Activated gamma-delta T cell treated with Interleukin-2 at 50 U/mL for 16 hours (primary cell): Measurements from ENCODE around the gene TRAF3IP1.
A peak's percentile ranks its signal among the peaks of the same experiment; 100 is the strongest.
"Not testable (repeated sequence)": the region's sequence is repeated elsewhere in the genome, so short reads cannot be mapped to it uniquely, and the experiment has no call there.

Source experiments
- DNase-seq: peaks from one replicate; pipeline ENCODE4 v3.0.0-alpha.2; 2020

Gene TRAF3IP1, protein sequence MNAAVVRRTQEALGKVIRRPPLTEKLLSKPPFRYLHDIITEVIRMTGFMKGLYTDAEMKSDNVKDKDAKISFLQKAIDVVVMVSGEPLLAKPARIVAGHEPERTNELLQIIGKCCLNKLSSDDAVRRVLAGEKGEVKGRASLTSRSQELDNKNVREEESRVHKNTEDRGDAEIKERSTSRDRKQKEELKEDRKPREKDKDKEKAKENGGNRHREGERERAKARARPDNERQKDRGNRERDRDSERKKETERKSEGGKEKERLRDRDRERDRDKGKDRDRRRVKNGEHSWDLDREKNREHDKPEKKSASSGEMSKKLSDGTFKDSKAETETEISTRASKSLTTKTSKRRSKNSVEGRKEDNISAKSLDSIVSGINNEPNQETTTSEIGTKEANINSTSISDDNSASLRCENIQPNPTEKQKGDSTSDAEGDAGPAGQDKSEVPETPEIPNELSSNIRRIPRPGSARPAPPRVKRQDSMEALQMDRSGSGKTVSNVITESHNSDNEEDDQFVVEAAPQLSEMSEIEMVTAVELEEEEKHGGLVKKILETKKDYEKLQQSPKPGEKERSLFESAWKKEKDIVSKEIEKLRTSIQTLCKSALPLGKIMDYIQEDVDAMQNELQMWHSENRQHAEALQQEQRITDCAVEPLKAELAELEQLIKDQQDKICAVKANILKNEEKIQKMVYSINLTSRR

DNA sequence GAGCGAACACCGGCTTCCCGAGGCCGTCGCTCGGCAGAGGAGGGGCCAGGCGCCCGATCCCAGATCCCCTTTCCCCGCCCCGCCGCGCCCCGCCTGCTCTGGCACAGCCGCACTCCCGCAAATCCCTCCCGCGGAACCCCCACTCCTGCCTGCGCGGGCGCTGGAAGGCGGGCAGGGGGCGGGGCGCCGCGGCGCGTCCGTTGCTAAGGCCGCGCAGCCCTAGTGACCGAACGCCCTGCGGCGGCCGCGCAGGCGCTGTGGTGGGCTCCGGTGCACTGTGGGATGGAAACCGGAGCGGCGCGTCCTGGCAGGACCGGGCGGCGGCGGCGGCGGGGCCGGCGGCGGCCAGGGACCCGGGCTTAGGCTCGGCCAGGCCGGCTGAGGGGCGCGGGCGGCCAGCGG lies at the start of gene TRAF3IP1:
Gene TRAF3IP1 (plus strand): TSS at position 273 of the 402 bp plus-strand sequence. CDS start 145 bp downstream, outside the sequence.
- DNase-seq: peak; percentile 81

DNA sequence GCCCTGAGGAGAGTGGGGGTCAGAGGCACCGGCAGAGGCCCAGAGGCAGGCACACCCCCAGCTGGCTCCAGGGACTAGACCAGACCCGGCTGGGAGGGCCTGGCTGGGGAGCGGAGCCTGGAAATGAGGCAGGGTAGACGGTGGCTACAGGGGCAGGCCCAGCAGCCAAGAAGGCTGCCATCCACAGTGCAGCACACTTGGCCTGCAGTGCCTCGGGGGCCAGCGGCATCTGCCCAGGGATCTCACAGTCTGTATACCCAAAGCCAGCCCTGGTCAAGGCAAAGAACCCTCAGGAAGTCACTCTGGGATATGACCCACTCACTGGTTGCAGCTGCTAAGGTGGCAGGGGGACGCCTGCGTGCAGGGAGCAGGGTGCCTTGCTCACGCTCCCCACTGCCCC lies 49.7 kb upstream of the TRAF3IP1 start:
- DNase-seq: no peak

DNA sequence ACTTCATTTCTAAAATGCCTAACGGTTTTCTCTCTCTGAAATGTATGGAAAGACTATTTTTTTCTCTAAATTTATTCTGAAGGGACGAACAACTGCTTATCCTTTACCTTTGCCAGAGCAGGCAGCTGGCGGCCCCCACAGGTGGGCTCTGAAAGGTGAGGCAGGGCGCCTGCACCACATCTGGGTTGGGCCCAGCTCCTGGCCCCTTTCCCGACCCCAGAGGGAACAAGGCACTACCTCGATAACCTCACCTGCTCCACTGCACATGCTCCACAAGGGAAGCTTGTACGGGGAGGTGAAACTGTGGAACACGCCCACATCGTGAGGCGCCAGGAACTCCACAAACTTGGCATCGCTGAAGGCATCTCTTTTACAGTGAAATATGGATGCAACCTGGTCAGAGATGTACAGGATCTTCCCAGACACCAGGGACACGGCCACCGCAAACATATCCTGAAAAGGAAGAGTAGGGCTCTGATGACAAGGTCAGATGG lies 49.2 kb upstream of the TRAF3IP1 start:
- no peak for DNase-seq

DNA sequence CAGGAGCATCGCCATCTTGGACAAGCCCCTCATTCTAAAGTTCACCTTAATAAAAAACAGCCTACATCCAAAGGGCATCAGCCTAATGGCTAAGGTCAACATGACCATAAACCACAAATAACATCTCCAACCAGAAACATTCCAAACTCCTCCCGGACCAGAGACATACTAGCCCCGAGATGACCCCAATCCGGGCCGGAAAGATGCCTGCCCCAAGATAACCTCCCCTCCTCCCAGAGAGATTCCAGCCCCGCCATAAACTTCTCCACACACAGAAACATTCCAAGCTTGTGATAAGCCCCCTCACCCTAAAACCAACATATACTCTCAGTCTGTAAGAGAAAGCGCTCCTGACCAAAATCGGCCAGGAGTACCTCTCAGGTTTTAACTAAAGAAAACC lies 48.6 kb upstream of the TRAF3IP1 start:
- DNase-seq: not testable (repeated sequence)

DNA sequence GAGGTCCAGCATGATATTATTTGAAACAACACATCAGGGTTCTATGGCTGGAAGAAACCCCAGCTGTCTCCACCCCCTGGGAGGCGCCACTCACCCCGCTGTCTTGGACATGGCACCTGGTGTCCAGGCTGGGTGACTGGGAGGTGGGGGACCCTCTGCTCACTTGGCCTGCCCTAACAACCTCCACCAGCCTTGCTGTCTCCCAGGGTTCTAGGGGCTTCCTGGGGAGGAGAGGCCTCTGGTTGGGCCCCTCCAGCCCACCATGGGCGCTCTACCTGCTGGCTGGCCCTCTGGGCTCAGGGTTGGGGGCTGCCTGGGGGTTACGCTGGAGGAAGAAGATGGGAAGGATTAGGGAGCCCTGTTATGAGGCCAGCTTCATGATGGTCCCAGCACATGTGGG lies 48.2 kb upstream of the TRAF3IP1 start:
- DNase-seq: no peak

DNA sequence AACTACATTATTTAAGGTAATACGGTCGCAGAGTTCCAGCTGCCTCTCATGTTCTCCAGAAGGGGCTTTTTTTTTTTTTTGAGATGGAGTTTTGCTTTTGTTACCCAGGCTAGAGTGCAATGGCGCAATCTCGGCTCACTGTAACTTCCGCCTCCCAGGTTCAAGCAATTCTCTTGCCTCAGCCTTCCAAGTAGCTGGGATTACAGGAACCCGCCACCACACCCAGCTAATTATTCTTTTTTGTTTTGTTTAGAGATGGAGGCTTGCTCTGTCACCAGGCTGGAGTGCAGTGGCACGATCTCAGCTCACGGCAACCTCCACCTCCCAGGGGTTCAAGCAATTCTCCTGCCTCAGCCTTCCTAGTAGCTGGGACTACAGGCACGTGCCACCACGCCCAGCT lies 46.9 kb upstream of the TRAF3IP1 start:
- DNase-seq: not testable (repeated sequence)

DNA sequence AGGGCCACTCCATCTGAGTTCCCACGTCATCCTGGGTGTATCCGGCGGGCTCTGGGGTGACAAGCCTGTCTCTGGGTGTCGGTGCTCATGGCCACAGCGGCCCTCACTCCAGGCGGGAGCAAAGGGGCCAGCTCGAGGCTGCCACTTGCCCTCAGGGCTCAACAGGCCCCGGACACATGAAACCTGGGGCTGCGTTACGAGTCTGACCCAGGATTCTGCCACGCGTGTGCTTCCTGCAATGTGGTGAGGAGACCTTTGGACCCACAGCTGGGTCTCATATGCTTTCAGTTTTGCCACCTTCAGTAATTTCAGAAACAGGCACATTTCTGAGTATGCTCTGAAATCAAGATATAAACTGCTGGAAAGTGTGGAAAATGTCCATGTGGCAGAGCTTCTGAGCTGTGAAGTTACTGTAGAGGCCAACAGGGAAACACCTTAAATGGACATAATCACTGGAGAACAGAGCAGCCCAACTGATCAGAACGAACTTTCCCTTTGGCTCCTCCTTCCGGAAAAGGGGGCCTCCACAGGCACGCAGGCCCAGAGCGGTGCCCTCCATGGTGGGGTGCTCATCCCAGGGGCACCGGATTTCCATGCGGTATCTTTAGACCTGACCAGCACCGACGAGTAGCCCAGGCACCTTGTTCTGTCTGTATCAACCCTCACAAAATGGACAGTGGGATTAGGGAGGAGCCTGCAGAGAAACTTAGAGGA lies 46.0 kb upstream of the TRAF3IP1 start:
- DNase-seq: no peak

DNA sequence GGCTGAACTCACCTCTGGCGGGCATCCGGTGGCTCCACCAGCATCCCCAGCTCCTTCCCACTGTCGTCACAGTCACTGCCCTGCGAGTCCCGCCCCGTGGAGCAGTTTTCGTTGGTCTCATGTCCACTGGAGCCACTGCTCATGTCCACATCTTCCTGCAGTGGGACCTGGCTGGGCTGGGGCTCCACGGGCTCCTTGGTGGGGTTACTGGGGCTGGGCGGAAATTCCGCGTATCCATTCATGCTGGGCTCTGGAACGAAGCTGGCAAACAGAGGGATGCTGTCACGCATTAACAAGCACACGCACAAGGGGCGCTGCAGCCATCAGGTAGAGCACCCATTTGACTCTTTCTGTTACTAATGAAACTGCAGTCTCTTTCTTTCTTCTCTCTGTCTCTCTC lies 42.6 kb upstream of the TRAF3IP1 start:
- DNase-seq: no peak

DNA sequence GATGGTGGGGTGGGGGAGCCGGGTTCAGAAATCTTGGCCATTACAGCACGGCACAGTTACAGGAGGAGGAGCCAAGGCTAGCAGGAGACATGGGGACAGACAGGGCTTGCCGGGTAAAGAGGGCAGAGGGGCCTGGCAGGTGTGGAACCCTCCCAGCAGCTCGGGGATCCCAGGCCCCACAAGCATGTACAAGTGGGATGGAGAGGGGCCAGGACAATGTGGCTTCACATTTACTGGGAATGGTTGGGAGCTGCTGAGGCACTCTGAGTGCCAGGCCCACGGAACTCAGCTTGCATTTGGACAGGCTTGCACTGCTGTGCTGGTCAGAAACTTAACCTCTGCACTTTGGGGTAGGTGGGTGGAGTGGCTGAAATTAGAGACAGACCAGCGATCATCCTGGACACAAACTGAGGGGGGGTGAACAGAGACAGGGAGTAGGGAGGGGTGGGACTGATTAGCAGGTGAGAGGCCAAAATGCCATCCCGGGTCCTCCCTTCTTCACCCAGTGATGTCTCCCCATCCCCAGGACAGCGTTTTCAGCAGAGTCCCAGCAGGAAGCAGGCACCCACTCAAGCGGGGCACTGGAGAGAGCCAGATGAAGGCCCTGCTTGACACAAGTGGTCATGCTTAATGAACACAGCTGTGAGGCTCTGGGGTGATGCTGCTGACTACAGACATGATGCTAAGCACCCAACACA lies 41.5 kb upstream of the TRAF3IP1 start:
- DNase-seq: no peak

DNA sequence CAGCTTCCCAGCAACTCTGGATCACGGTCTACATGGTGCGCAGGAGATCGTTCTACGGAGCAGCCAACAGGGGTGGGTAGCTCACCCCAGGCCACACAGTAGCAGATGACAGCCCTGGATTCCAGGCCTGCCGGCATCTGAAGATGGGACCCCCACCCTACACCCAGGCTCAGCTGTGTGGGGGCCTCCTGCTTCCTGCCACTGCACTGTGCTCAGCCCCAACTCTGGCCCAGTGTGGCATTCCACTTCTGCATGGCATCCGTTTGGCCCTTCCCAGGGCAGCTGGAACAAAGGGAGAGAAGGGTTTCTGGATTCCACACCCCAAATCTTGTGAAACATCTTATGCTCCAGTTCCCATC lies 41.0 kb upstream of the TRAF3IP1 start:
- DNase-seq: no peak

DNA sequence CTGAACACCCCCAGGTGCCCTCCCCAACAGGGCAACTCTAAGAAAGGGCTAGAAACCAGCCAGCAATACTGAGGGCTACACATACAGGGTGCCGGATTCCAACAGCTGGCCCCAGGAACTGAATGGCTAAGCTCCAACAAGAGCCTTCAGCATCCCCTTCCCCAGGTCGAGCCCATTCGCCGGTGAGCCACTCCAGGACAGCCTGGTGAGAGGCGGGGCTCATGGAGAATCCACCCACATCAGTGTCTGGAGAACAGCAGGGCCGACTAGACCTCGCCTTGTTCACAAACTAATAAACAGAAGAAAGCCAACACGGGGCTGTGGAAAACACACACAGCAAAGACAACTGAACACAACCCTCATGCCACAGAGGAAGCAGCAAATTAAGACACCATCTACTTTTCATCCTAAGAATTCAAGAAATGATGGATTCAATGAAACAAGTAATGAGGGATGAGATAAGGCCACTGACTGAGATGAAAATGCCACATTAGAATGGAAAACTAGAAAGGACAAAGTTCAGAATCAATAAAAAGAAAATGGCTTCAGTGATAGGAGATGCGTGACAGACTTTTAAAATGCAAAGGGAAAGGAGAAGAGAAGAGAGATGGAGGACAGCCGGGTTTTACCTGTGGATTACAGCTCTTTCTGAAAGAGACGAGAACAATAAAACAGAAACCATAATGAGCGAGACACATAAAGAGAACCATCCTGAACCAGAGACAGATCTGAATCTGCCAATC lies 40.1 kb upstream of the TRAF3IP1 start:
- no peak for DNase-seq

DNA sequence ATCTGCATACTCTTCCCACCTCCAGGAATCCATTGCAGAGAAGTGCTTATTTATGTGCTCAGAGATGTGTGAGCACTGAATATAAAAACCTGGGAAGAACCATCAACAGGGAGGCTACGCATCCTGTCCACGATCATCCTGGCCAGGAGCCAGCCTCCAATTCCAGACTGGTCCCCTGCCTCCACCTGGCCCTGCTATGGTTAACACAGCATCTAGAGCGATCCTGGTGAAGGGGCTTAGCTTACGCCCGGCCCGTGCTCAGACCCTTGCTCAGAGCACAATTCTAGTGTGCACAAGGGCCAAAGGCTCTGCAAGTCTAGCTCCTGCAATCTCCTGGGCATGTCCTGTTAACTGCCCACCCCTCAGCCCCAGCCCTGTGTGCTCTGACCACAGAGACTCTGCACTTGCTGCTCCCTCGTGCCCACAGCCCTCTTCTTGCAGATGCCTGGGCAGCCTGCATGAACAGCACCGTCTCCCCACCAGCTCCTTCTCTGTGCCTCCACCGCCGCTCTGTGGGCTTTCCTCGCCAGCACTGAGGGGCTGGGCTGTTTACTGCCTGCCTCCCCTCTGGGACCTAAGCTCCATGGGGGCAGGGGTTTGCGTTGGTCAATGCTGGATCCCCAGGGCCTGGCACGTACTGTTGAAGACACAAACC lies 38.4 kb upstream of the TRAF3IP1 start:
- DNase-seq: no peak

DNA sequence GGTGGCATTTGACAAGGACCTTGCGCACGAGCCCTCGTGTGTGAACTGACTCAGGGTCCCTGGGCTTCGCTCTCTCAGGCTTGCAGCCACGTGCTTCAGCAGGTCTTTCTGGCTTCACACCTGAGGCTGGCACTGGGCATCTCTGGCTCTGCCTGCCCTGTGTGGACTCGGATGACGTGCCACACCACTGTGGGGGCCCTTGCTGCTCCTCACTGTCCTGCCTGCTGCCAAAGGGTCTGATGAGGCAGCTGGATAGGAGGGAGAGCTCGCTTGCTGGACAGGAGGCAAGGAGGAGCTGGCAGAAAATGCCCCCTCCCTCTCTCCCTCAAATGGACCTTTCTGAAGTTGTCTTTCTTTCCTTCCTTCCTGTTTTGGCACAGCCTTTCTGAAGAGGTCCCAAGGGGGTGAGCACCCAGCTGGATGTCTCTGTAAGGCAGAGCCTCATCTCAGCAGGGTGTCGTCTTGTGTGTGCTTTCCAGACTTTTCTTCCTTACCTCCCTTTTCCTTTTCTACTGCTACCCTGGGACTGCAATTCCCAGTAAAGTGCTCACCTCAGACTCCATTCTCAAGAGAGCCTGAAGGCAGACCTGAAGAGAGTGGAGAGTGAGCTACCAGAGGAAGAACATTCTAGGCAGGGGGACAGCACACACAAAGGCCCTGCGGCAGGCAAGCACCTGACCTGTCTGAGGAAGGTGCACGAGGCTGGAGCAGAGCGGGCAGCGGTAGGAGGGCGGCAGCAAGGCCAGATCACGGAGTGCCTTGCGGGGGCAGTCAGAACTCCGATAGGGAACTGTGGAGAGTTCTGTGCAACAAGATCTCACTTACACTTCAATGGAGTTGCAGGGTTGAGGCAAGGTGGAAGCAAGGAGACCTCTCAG lies 37.2 kb upstream of the TRAF3IP1 start:
- no peak for DNase-seq

DNA sequence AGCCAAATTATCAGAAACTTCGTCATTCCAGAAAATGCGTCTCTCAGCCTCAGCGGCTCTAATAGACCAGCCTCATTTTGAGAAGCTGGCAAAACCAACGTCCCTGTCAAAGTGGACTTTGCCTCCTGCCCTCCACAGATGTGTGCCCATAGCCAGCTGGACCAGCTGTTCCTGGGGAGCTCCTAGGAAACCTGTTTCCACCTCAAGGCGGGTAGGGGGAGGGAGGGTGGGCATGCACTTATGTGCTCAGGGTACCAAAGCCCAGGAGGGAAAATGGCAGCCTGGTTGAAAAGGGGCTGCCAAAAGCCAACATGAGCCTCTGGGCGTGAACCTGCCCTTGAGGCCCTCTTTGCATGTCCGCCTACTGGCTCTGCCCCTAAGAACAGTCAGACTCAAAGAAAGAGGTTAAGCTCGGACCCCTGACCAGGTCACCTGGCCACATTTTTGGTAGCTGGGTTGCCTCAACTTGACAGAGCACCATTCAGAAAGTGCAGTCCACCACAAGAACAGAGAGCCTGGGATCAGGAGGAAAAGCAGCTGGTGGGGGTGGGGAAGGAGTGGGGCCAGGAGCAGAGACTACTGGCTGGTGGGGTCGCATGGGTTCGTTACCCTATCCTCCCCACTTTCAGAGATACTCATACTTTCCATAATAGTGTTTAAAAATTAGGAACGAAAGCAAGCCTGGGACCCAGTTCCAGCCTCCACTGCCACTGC lies 35.4 kb upstream of the TRAF3IP1 start:
- no peak for DNase-seq

DNA sequence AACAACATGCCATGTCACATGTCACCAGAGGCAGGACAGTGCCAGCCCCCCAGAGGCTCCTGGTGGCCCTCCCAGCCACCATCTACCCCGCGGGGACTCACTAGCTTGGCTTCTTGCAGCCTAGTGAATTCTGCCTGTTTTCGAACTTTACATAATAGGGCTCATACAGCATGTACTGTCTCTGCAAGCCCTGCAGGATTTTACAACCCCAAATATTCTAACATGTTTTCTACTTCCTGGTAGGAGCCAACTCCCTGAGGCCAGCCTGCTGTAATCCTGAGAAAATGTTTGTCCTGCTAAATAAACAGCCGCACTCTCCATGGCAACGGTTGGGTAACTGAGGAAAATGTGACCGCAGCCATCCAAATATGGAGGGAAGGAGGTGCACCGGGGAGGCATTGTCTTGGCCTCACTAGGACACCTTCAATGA lies 34.6 kb upstream of the TRAF3IP1 start:
- DNase-seq: no peak

DNA sequence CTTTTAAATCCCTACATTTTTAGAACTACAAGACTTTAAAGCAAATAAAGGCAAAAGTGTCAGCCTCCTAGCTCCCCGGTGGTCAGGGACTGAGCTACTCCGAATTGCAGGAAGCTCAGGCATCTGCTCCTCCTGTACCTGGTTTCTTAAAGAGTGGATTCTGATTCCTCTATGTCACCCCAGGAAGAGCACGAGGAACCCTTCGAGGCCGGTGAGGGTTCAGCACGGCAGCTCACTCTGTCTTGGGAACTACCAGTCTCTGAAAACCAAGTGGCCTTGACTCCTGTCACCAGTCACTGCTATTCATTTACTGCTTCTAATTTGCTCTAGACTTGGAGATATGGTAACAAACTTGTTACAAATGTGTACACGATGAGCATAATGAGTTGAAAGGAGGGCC lies 34.2 kb upstream of the TRAF3IP1 start:
- DNase-seq: no peak

DNA sequence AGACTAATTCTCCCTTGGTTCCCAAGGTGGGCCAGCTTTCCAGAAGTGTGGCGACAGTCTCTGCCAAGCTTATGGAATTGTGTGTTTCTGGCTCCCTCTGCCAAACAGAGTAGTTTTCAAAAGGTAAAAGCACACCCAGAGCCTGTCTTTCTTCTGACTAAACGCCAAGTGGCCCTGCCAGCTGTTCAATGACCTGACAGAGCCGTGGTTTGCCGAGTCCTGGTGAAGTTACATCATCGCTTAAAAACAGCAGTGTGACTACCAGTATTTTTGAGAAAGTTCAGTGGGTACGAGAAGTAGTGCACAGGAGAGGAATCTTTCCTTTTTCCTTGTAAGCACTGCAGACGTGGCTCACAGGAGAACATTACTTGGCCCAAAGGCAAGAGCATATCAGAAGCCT lies 33.8 kb upstream of the TRAF3IP1 start:
- DNase-seq: no peak

DNA sequence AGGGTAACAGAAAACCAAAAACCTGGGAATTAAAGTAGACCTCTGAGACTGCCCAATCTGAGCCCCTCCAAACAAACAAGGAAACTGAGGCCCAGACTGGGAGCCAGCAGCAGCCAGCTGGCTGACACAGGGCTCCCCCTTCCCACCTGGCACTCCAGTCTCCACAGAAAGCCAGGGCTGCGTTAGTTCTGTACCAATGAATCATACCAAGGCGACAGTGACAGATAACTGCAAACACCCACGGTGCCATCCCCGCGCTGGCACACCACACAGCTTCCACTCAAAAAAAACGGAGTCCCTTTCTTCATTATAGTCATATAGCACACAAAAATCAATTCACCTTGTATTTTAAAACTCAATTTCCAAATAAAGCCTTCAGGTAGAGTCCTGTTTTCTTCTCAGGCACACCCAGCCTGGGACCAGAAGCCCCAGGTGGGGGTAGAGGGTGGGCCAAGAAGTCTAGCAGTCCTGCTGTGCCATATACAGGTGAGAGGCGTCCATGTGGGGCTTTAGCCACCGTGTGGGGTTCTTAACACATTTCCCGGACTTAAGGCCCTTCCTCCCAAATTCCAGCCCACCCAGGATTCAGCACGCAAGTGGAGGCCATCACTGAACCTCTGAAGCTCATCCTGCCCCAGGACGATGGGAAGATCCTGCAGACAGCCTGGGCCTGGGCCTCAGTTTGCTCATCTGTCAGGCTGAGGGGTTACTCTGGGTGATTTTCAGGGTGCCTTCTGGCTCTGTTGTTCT lies 33.2 kb upstream of the TRAF3IP1 start:
- DNase-seq: no peak
